Measurements from ENCODE around the gene FLNC.

Gene FLNC

GRCh38 chr7:128837521-128837921 lies 7.3 kb downstream of the FLNC start:
- DNase-seq (ENCODE audit: extremely low spot score), result no peak
- ChIA-PET CTCF (interaction anchor here (2.0 kb wide), 1 partner anchor 42 kb away, joined by 4 read pairs; no protein-coding TSS in a partner anchor), POLR2A (no interaction called here)
- TF ChIP-seq CTCF (IDR thresholded peaks at IDR 0.05; ENCODE audit: control extremely low read depth, extremely low read depth, low read depth, missing control alignments), result no peak

GRCh38 chr7:128838109-128838779 lies 8.0 kb downstream of the FLNC start:
- CTCF ChIA-PET, result no interaction called here
- POLR2A ChIA-PET, result no interaction called here
- DNase-seq (ENCODE audit: extremely low spot score), result no peak
- no peak for TF ChIP-seq CTCF (IDR thresholded peaks at IDR 0.05; ENCODE audit: control extremely low read depth, extremely low read depth, low read depth, missing control alignments)

GRCh38 chr7:128838981-128839731 lies 8.9 kb downstream of the FLNC start:
- POLR2A ChIA-PET, result no interaction called here
- CTCF ChIA-PET, result interaction anchor here (1.3 to 5.3 kb wide), 3 partner anchors 7 to 253 kb away, joined by 3 to 38 read pairs (median 5); no protein-coding TSS in a partner anchor
- no peak for TF ChIP-seq CTCF (IDR thresholded peaks at IDR 0.05; ENCODE audit: control extremely low read depth, extremely low read depth, low read depth, missing control alignments)
- no peak for DNase-seq (ENCODE audit: extremely low spot score)

- ChIA-PET POLR2A (no interaction called here), CTCF (interaction anchor here (1.3 to 5.3 kb wide), 6 partner anchors 7 to 252 kb away, joined by 3 to 38 read pairs (median 4); partner anchors contain the start of gene ATP6V1F)
- TF ChIP-seq CTCF (IDR thresholded peaks at IDR 0.05; ENCODE audit: control extremely low read depth, extremely low read depth, low read depth, missing control alignments), result no peak
- no peak for DNase-seq (ENCODE audit: extremely low spot score)
Measured at GRCh38 chr7:128839751-128840177, 9.6 kb downstream of the FLNC start.

GRCh38 chr7:128840326-128841170 lies 10.3 kb downstream of the FLNC start:
- ChIA-PET POLR2A (no interaction called here), CTCF (interaction anchor here (1.0 to 5.3 kb wide), 12 partner anchors 8 to 251 kb away, joined by 3 to 38 read pairs (median 4); partner anchors contain the start of gene ATP6V1F)
- no peak for DNase-seq (ENCODE audit: extremely low spot score)
- no peak for TF ChIP-seq CTCF (IDR thresholded peaks at IDR 0.05; ENCODE audit: control extremely low read depth, extremely low read depth, low read depth, missing control alignments)

- CTCF ChIA-PET, result interaction anchor here (1.0 to 5.3 kb wide), 11 partner anchors 8 to 368 kb away, joined by 3 to 38 read pairs (median 4); partner anchors contain the start of gene ATP6V1F
- POLR2A ChIA-PET, result no interaction called here
- no peak for TF ChIP-seq CTCF (IDR thresholded peaks at IDR 0.05; ENCODE audit: control extremely low read depth, extremely low read depth, low read depth, missing control alignments)
- no peak for DNase-seq (ENCODE audit: extremely low spot score)
Measured at GRCh38 chr7:128841171-128841690, 11.0 kb downstream of the FLNC start.

Measured in GM10248 (cell line).